Stimulated activated CD8-positive, alpha-beta memory T cell treated with anti-CD3 and anti-CD28 coated beads, Interleukin-4, amount 100 ng/mL, for 48 hours (primary cell): ENCODE results near the gene TTYH2.
"Not testable (repeated sequence)": the region's sequence is repeated elsewhere in the genome, so short reads cannot be mapped to it uniquely, and the experiment has no call there.

ENCODE experiments used
- DNase-seq: peaks from one replicate; pipeline ENCODE4 v3.0.0-alpha.2; 2020

Gene TTYH2

GRCh38 chr17:74268558-74268957 is 55.2 kb downstream of the TTYH2 start:
- no peak for DNase-seq

GRCh38 chr17:74270333-74270732 is 57.0 kb downstream of the TTYH2 start:
- DNase-seq: no peak

GRCh38 chr17:74271281-74271680 is 57.9 kb downstream of the TTYH2 start:
- no peak for DNase-seq

GRCh38 chr17:74271901-74272561 is 58.7 kb downstream of the TTYH2 start:
- no peak for DNase-seq

- no peak for DNase-seq
Measured at GRCh38 chr17:74272731-74273201, 59.4 kb downstream of the TTYH2 start.

- DNase-seq: no peak
Measured at GRCh38 chr17:74274060-74274708, 60.8 kb downstream of the TTYH2 start, which contains the start of gene DNAI2. Gene DNAI2 (plus strand): TSS chr17:74274234. CDS start chr17:74281818, 7,584 bp downstream.

- no peak for DNase-seq
Measured at GRCh38 chr17:74274709-74275340, 61.5 kb downstream of the TTYH2 start.

GRCh38 chr17:74276051-74276476 is 62.7 kb downstream of the TTYH2 start:
- no peak for DNase-seq

- no peak for DNase-seq
Measured at GRCh38 chr17:74276541-74277009, 63.2 kb downstream of the TTYH2 start.

GRCh38 chr17:74277935-74278334 is 64.6 kb downstream of the TTYH2 start:
- DNase-seq: no peak

- DNase-seq: not testable (repeated sequence)
Measured at GRCh38 chr17:74279617-74280016, 66.2 kb downstream of the TTYH2 start.

- peak; percentile 72 for DNase-seq
Measured at GRCh38 chr17:74280093-74280513, 66.7 kb downstream of the TTYH2 start.

- no peak for DNase-seq
Measured at GRCh38 chr17:74281799-74282198, 68.4 kb downstream of the TTYH2 start.

- DNase-seq: not testable (repeated sequence)
Measured at GRCh38 chr17:74282274-74282586, 68.9 kb downstream of the TTYH2 start.

- DNase-seq: peak; percentile 79
Measured at GRCh38 chr17:74282587-74283370, 69.4 kb downstream of the TTYH2 start.

GRCh38 chr17:74283371-74283673 is 70.0 kb downstream of the TTYH2 start:
- peak; percentile 71 for DNase-seq

- no peak for DNase-seq
Measured at GRCh38 chr17:74287031-74287602, 73.7 kb downstream of the TTYH2 start.

- peak; percentile 67 for DNase-seq
Measured at GRCh38 chr17:74288785-74289184, 75.4 kb downstream of the TTYH2 start.

GRCh38 chr17:74289688-74290087 is 76.3 kb downstream of the TTYH2 start:
- DNase-seq: no peak

- DNase-seq: no peak
Measured at GRCh38 chr17:74290340-74290739, 77.0 kb downstream of the TTYH2 start.

- no peak for DNase-seq
Measured at GRCh38 chr17:74292495-74292894, 79.1 kb downstream of the TTYH2 start.

GRCh38 chr17:74295625-74296547 is 82.5 kb downstream of the TTYH2 start:
- DNase-seq: no peak
